HG02973 (cell line): Measurements from ENCODE around the gene GOLGA8B.
A peak's percentile ranks its signal among the peaks of the same experiment; 100 is the strongest.
"Not testable (repeated sequence)": the region's sequence is repeated elsewhere in the genome, so short reads cannot be mapped to it uniquely, and the experiment has no call there.

Experiments used
- ATAC-seq: cut with Tn5 transposase; IDR thresholded peaks from one replicate; pipeline ENCODE4 v1.9.1; 2021; ENCODE audit warnings: moderate library complexity; ENCODE audit not compliant: unreplicated experiment

GOLGA8B gene

GRCh38 chr15:34598799-34599585 lies 15.5 kb upstream of the GOLGA8B start:
- ATAC-seq: no peak

GRCh38 chr15:34597316-34597715 lies 13.9 kb upstream of the GOLGA8B start:
- no peak for ATAC-seq

GRCh38 chr15:34594361-34594760 lies 10.9 kb upstream of the GOLGA8B start:
- ATAC-seq: no peak

- ATAC-seq: no peak
Observed at GRCh38 chr15:34591306-34591705, 7.9 kb upstream of the GOLGA8B start.

GRCh38 chr15:34588046-34588674 lies 4.7 kb upstream of the GOLGA8B start:
- ATAC-seq: peak; percentile 44

GRCh38 chr15:34585966-34586365 lies 2.5 kb upstream of the GOLGA8B start:
- not testable (repeated sequence) for ATAC-seq

- no peak for ATAC-seq
Observed at GRCh38 chr15:34584996-34585395, 1.5 kb upstream of the GOLGA8B start.

GRCh38 chr15:34584330-34584668 lies 848 bp upstream of the GOLGA8B start:
- no peak for ATAC-seq

GRCh38 chr15:34582461-34583371 lies 735 bp downstream of the GOLGA8B start:
- ATAC-seq: peak; percentile 49

GRCh38 chr15:34581687-34582460 lies 1.6 kb downstream of the GOLGA8B start:
- ATAC-seq: not testable (repeated sequence)

GRCh38 chr15:34581043-34581365 lies 2.4 kb downstream of the GOLGA8B start:
- ATAC-seq: no peak

- not testable (repeated sequence) for ATAC-seq
Observed at GRCh38 chr15:34580251-34581042, 3.0 kb downstream of the GOLGA8B start.

GRCh38 chr15:34578283-34578674 lies 5.2 kb downstream of the GOLGA8B start:
- no peak for ATAC-seq

- not testable (repeated sequence) for ATAC-seq
Observed at GRCh38 chr15:34577658-34578282, 5.7 kb downstream of the GOLGA8B start.

GRCh38 chr15:34575035-34575434 lies 8.4 kb downstream of the GOLGA8B start:
- ATAC-seq: not testable (repeated sequence)

- not testable (repeated sequence) for ATAC-seq
Observed at GRCh38 chr15:34572921-34573320, 10.5 kb downstream of the GOLGA8B start.

GRCh38 chr15:34572019-34572641 lies 11.3 kb downstream of the GOLGA8B start:
- not testable (repeated sequence) for ATAC-seq

- ATAC-seq: not testable (repeated sequence)
Observed at GRCh38 chr15:34569670-34570396, 13.6 kb downstream of the GOLGA8B start.
